ENCODE results near the gene ITGB8. TPM values are rescaled to one million over a fixed set of nuclear protein-coding genes. Genes with fewer than 3 reads are reported as not detected.
A peak's percentile ranks its signal among the peaks of the same experiment; 100 is the strongest.

Gene ITGB8
- total and polyA plus RNA-seq, 12 donors: 1.1 to 16.4 (median 6.3) TPM

DNA sequence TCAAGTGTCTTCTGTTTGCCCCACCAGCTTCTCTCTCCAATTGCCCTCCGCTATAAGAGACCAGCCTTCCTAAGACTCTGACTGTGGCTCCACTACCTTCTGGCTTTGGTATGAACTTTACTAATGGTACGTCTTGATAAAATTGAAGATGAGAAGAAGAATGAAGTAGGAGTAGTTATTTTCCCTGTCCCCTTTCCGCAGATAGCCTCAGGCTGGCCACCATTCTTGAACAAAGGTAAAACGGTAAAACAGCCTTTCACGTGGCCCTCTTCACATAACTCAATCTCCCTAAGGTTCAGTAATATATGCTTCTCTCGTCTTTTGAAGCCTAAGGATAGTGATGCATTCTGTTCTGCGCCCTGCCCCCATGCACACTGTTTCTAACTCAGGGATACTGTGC lies 9.9 kb upstream of the ITGB8 start:
- Histone ChIP-seq H3K4me1 (replicated peaks in 1 of 2) (no peaks in the 10 kb centered on the region), H3K27ac (no peak overlapping the region), H3K4me3 (no peak overlapping the region), H3K36me3 (replicated peaks in 1 of 2) (no peaks in the 10 kb centered on the region), H3K9me3 (replicated peaks in 1 of 3) (no peaks in the 10 kb centered on the region), H3K27me3 (no peaks in the 10 kb centered on the region)
- DNase-seq: no peak
- no peak for TF ChIP-seq POLR2A (IDR thresholded peaks at IDR 0.05)
- TF ChIP-seq, protein P1, sequence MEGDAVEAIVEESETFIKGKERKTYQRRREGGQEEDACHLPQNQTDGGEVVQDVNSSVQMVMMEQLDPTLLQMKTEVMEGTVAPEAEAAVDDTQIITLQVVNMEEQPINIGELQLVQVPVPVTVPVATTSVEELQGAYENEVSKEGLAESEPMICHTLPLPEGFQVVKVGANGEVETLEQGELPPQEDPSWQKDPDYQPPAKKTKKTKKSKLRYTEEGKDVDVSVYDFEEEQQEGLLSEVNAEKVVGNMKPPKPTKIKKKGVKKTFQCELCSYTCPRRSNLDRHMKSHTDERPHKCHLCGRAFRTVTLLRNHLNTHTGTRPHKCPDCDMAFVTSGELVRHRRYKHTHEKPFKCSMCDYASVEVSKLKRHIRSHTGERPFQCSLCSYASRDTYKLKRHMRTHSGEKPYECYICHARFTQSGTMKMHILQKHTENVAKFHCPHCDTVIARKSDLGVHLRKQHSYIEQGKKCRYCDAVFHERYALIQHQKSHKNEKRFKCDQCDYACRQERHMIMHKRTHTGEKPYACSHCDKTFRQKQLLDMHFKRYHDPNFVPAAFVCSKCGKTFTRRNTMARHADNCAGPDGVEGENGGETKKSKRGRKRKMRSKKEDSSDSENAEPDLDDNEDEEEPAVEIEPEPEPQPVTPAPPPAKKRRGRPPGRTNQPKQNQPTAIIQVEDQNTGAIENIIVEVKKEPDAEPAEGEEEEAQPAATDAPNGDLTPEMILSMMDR (IDR thresholded peaks at IDR 0.05): no peak
- WGBS, 4 donors: 91 to 95% (median 93%) methylated on average over 7 of the region's 7 CpGs
- intact Hi-C loops (cut with DNase I): no loop called here

DNA sequence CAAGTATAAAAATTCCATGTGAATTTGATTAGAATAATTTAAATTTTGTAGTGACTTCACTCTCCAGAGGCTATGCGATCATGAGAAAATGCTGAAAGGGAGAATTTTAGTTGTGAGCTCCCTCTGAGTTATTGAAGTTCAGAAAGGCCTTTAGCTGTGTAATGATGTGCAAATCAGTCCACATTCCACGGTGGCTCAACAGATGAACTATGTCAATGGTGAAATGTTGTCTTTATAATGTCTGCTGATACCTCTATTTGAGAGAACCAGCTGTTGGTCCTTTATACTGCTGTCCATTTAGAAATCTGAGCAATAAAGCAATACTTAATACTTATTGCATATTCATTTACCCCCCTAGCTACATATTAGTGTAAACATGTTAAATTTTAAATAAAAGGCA lies 7.1 kb upstream of the ITGB8 start:
- DNase-seq: no peak
- H3K9me3 ChIP-seq (replicated peaks in 1 of 3): no peaks in the 10 kb centered on the region
- intact Hi-C loops (cut with DNase I): no loop called here
- WGBS, 4 donors: 60 to 83% (median 79%) methylated on average over 2 of the region's 2 CpGs
- H3K4me1 ChIP-seq (replicated peaks in 1 of 2): peaks cover 0 to 5% of the 10 kb centered on the region in 2 donors
- TF ChIP-seq, protein P1 (IDR thresholded peaks at IDR 0.05): no peak
- TF ChIP-seq POLR2A (IDR thresholded peaks at IDR 0.05): no peak
- no peak overlapping the region for H3K27ac ChIP-seq
- no peaks in the 10 kb centered on the region for H3K36me3 ChIP-seq (replicated peaks in 1 of 2)
- H3K4me3 ChIP-seq: no peak overlapping the region
- no peaks in the 10 kb centered on the region for H3K27me3 ChIP-seq

DNA sequence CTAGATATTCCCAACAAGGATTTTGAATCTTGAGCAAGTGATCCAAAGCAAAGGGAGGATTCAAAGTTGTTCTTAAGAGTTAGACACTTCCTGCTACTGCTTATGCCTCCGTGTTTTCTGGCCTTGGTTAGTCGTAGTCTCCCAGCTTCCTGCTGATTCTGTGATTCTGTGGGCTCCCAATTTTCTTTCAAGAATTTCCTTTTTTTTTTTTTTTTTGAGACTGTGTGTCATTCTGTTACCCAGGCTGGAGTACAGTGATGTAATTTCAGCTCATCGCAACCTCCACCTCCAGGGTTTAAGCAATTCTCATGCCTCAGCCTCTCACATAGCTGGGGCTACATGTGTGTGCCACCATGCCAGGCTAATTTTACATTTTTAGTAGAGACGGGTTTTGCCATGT lies 4.4 kb upstream of the ITGB8 start:
- intact Hi-C loops (cut with DNase I): no loop called here
- H3K27me3 ChIP-seq: no peaks in the 10 kb centered on the region
- DNase-seq: no peak
- peaks cover 0 to 5% of the 10 kb centered on the region in 2 donors for H3K4me1 ChIP-seq (replicated peaks in 1 of 2)
- no peaks in the 10 kb centered on the region for H3K9me3 ChIP-seq (replicated peaks in 1 of 3)
- H3K4me3 ChIP-seq: no peak overlapping the region
- H3K36me3 ChIP-seq (replicated peaks in 1 of 2): no peaks in the 10 kb centered on the region
- TF ChIP-seq POLR2A (IDR thresholded peaks at IDR 0.05): no peak
- TF ChIP-seq, protein P1 (IDR thresholded peaks at IDR 0.05): no peak
- H3K27ac ChIP-seq: peak overlapping the region in 1 of 5 donors; percentile 12
- WGBS, 4 donors: 55 to 70% (median 66%) methylated on average over 4 of the region's 4 CpGs

DNA sequence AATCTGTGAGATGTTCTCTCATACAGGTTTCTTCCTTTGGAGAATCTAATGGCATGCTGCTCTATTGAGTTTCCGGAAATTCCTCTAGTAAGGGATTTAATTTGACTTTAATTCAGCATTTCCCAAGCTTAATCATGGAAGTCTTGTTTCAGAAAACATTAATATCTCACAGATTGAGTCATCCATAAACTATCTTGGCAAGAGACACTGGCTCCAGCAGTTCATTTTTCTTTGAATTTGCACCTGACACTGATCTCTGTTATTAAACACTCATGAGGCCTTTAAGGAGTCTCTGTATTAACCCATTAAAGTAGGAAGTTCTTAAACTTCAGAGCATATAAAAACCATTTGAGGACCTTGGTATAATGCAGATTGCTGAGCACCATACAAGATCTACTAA lies 3.6 kb upstream of the ITGB8 start:
- DNase-seq: no peak
- Histone ChIP-seq H3K27me3 (no peaks in the 10 kb centered on the region), H3K4me3 (no peak overlapping the region), H3K4me1 (replicated peaks in 1 of 2) (peaks cover 0 to 5% of the 10 kb centered on the region in 2 donors), H3K27ac (no peak overlapping the region), H3K36me3 (replicated peaks in 1 of 2) (no peaks in the 10 kb centered on the region), H3K9me3 (replicated peaks in 1 of 3) (no peaks in the 10 kb centered on the region)
- no peak for TF ChIP-seq POLR2A (IDR thresholded peaks at IDR 0.05)
- TF ChIP-seq, protein P1 (IDR thresholded peaks at IDR 0.05): no peak
- intact Hi-C loops (cut with DNase I): no loop called here
- WGBS, 4 donors: 44 to 63% (median 49%) methylated on average over 1 of the region's 1 CpG
